Measurements from ENCODE around the gene IQCK.

Gene IQCK

DNA sequence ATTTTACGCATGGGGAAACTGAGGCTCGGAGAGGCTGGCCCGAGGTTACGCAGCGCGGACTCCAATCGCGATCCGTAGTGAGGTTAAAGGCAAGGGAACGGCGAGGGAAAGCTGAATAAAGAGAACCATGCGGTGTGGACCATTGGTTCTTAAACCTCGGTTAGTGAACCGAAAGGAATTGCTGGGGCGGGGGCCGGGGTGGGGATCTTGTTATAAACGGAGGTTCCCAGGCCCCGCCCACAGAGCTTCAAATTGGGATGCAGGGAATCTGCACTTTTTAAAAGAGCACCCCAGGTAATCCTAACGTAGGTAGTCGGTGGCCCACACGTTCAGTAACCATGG is 524 bp downstream of the IQCK start:
- DNase-seq (ENCODE audit: low read depth in 2 of 2), result no peak

DNA sequence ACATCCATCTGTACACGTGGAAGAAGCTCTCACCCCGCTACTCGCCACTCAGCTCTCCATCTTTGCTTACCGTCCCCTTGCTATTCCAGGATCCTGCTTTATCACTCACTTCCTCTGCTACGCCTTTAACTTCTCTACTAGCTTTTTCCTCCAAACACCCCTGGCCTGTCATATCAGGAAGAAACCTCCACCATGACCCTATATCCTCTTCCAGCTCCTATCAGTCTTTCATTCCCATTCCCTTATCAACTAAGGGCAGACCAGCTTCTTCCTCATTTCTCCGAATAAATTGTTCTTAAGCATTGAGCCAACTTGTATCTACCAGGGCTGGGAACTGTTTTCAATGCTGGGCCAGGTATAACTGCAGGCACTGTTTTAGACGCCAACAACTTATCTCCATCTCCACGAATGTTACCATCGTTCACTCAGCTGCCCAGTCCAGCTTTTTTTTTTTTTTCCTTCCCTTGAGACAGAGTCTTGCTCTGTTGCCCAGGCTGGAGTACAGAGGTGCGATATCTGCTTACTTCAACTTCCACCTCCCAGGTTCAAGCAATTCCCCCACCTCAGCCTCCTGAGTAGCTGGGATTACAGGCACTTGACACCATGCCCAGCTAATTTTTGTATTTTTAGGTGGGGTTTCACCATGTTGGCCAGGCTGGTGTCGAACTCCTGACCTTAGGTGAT is 4.3 kb downstream of the IQCK start:
- DNase-seq (ENCODE audit: low read depth in 2 of 2), result no peak

DNA sequence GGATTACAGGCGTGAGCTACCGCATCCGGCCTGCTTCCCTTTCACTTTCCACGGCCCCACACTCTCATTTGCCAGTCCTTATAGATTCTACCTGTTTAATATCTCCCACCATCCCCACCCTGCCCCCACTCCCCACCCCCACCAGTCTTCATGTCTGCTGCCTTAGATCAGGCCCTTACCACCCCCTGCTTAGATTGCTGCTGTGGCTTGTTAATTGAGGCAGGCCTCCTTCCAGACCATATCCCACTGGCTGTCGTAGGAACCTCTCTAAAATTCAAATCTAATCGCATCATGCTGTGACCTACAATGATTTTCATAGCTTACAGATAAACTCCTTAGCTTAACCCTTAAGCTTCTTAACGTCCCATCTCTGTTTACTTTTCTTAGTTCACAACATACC is 4.9 kb downstream of the IQCK start:
- no peak for DNase-seq (ENCODE audit: low read depth in 2 of 2)

DNA sequence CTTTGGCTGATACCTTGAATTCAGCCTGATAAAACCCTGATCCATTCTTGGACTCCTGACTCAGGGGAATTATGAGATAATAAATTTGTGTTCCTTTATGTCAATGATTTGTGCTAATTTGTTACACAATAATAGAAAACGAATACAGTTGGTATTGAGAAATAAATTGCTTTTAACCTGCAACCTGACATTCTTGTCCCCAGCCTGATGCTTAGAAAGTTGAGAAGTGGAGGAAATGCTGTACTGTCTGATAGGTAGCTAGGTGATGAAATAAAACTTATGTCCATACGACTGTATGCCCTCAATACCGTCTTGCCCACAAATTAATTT is 10.5 kb downstream of the IQCK start:
- no peak for DNase-seq (ENCODE audit: low read depth in 2 of 2)

DNA sequence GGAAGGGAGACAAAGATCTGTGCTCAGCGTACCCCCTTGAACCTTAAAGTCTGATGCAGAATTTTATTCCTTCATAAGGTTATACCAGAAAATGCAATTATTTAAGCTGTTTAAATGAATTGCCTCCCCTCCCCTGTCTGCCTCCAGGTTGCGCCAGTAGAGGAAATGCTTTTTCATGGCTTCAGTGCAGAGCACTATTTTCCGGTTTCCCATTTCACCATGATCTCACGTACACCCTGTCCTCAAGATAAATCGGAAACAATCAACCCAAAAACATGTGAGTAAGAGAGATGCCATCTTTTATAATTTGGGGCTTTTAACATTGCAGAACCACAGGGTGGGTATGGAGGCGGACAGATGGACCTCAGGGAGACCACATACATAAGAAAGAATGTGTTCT is 15.5 kb downstream of the IQCK start:
- no peak for DNase-seq (ENCODE audit: low read depth in 2 of 2)

DNA sequence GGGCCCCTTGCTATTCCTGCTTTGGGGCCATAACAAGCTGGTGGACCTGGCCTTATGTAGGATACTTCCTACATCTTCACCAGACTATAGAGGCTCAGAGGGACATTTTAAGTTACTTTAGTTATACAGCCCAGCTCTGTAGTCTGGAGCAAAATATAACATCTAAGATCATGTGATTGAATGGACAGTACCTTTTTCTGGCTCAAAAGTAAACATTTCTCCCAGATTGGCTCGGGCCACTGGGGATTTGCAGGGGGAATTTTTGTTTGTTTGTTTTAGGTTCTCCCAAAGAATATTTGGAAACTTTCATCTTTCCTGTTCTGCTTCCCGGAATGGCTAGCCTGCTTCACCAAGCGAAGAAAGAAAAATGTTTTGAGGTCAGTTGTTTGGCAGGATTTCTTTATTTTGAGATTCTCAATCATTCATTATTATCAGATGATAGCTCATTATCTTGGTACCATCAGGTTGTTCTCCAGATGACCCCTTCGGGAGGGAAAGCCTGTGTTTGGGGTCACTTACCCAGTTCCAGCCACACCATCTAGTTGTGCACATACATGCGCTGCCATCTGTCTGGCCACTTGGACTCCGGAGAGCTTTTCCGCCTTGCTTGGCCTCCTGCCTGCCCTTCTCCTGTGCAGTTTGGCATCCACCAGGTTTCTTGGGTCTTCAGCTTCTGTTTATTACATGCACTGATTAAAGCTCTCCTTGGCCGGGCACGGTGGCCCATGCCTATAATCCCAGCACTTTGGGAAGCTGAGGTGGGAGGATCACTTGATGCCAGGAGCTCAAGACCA is 17.2 kb downstream of the IQCK start:
- no peak for DNase-seq (ENCODE audit: low read depth in 2 of 2)

DNA sequence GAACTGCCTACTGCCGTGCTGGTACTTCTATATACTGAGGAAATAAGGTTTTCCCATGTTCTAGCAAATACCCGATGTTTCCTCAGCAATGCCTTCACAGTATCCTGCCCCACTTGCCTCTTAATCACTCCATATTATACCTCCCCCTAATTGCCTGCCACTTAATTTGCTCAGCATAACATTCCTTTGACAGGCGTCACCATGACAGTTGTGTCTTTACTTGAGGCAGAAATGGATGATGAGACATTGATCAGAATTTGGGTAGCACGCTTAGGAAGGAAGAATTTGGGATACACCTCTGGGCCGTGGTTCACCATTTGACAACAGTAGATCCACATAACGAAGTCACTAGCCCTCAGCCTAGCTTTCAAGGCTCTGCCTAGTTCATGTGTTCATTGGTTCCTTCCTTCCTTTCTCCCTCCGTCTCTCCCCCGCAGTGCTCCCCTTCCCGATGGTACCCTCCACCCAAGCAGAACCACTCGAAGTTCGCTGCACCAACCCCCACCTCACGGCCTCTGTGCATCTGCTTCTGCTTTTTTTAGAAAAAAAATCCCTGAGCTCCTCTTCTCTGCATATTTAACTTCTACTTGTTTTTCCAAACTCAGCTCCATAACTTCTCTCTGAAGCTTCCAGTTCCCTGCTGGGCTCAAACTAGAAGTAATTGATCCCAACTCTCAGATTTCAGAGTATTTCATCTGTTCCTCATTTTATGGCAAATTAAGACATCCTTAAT is 19.4 kb downstream of the IQCK start:
- DNase-seq (ENCODE audit: low read depth in 2 of 2), result no peak

DNA sequence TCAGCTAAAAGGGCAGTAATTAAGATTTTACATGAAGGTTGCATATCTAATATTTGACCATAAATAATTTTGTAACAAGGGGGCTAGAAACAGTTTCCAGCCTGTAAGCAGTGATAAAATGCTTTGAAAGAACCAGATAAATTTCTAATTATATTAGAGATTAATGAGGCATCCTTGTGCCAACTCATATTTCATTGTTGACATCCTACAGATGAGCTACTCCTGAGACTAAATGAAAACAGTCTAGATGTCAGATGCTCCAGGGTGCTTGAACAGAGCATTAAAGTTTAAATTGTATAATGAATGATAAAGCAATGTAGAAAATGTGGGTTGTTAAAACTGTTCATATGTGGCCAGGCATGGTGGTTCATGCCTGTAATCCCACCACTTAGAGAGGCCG is 23.3 kb downstream of the IQCK start:
- no peak for DNase-seq (ENCODE audit: low read depth in 2 of 2)

DNA sequence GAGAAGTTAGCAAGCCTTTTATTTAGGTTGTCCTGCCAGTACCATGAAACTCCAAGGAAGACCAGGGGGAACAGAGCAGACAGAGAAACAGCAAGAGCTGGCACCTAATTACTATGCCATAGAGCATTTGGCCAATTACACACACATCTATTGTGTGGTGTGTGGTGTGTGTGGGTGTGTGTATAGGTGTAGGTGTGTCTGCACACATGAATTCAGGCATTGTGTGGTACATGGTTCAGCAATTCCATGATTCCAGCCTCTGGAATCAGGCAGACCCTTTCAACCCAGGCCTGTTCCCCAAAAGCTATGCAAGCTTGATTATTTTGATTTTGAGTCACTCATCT is 25.7 kb downstream of the IQCK start:
- DNase-seq (ENCODE audit: low read depth in 2 of 2), result no peak

DNA sequence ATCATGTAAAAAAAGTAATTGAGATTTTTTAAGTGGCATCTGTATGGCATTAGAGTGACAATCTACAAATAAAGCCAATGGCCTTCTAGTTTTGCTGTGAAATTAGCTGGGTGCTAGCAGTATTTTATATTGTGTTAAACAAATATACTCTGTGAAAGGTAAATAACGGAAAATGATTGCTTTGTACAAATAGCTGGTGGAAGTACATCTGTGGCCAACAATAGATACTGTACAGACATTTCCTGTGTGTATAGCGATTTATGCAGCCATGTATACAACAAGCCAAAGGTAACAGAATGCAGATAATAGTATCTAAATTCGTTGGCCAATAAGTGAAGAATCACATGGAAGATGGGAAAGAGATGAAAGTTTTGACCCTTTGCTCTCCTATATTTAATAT is 26.6 kb downstream of the IQCK start:
- DNase-seq (ENCODE audit: low read depth in 2 of 2), result no peak

DNA sequence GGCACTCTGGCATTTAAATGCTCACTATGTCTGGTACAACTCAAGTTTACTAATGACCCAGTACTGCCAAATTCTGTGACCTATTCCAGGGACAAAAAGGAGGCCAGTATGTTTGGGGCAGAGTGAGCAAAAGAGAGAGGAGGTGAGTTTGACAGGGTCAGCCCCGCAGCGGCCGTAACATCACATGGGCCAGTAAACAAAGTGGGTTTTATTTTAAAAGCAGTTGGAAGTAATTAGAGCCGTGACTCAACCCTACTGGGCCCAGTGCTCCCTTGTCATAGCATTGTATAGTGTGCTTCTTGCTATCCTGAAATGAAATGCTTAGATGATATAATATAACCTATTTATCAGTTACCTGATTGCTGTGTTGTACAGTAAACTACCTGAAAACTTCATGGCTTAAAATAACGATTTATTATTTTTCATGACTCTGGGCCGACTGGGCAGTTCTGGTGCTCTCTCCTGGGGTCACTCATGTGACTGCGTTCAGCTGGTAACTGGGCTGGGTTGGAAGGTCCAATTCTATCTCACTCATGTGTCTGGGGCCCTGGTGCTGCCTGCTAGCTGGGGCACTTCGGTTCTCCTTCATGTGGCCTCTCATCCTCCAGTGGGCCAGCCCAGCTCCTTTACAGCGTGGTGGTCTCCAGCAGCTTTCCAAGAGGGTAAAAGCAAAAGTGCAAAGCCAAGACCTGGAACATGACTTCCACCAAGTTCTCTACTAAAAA is 27.4 kb downstream of the IQCK start:
- DNase-seq (ENCODE audit: low read depth in 2 of 2), result no peak

DNA sequence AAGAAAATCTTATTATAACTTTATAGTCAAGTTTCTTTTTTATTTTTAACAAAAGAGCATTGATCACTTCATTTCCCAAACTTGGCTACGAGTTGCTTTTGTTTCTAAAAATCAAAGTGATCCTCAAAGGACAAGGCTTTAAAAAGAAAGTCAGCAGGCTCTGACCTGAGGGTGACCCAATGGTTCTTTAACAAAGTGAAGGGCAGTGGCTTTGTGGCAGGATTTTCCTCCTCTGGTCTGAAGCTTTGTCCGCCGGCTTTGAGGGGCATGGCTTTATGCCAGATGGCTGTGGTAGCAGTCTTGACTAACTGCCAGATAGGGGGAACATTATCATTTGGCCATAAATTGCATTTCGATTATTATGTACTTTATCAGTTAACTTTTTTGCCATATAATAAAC is 28.5 kb downstream of the IQCK start:
- DNase-seq (ENCODE audit: low read depth in 2 of 2), result no peak

DNA sequence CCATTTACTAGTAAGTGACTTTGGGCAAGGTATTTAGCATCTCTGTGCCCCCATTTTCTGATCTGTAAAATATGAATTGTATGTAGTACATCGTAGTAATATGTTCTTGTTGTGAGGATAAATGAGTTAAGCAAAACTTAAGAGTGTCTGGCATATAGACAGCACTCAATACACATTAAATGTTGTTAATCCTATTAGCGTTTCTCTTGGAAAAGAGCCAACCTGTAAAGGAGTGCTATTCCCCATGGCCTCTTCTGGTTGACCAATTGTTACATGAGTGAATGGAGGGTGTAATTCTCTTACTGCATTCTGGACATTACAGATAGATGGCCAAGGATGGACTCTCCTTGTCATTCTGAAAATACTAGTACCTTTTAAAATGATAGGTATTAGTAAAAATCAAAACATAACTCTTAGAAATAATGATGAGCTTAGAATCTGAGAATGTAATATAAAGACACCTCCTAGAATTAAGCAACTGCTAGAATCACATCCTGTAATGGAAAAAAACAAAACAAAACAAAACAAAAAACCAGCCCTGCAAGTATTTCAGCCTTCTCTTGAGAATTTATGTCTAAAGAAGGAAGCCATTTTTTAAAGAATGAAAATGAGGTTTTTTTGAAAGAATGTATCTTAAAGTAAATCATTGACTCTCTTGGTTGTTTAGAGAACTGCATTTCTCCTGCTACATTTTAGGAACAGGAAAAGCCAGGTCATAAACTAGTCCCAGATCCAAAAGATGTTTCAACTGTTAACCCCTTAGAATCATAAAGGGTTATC is 30.5 kb downstream of the IQCK start:
- DNase-seq (ENCODE audit: low read depth in 2 of 2), result no peak

DNA sequence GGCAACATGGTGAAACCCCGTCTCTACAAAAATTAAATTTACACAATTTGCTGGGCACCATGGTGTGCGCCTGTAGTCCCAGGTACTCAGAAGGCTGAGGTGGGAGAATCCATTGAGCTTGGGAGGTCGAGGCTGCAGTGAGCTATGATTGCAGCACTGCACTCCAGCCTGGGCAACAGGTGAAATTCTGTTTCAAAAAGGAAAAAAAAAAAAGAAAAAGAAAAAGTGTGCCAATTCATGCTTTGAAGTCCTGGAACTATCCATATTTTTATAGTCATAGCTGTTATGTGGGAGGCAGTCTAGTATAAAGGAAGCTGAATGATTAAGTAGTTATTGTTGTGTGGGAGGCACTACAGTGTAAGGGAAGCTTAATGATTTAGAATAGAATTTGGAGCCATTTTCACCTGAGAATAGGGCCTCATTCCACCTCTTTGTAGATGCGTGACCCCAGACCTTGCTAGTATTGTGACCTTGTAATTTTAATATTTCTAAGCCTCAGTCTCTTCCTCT is 31.6 kb downstream of the IQCK start:
- DNase-seq (ENCODE audit: low read depth in 2 of 2), result no peak

DNA sequence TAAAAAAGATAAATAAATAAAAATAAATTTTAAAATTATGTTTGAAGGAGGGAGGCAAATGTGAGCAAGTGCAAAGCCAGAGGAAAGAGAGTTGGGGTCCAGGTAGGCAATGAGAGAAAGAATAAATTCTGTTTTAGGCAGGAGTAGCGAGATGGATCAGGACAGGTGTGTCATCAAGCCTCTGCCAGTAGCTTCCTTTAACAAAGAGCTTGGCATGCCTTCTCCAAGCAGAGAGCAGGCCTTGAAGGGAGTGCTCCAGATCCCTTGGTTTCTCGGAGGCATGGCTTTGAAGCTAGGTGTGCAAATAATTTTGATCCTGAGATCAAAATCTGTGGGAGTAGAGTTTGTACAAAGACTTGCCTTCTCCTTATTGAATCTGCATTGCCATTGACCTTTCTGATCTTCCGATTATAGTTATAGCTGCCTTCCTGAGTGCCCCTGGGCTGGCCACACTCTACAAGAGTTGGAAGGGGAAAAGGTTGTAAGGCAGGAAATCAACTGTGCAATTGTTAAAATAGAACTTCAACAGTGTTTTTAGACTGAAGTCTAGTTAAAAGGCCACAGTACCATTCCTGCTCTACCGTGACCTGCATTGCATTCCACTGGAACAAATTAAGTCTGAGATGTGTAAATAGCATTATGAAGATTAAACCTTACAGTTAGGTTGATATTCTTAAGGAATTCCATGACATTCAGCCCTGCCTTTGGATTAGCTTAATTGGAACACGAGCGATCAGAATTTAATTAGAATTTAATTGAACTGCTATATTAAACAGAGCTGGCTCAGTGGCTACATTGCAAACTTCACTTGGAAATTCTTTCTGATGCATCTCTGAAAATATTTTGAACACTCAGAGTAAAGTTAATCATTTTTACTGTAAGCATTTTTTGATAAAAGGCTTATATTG is 33.7 kb downstream of the IQCK start:
- DNase-seq (ENCODE audit: low read depth in 2 of 2), result no peak

DNA sequence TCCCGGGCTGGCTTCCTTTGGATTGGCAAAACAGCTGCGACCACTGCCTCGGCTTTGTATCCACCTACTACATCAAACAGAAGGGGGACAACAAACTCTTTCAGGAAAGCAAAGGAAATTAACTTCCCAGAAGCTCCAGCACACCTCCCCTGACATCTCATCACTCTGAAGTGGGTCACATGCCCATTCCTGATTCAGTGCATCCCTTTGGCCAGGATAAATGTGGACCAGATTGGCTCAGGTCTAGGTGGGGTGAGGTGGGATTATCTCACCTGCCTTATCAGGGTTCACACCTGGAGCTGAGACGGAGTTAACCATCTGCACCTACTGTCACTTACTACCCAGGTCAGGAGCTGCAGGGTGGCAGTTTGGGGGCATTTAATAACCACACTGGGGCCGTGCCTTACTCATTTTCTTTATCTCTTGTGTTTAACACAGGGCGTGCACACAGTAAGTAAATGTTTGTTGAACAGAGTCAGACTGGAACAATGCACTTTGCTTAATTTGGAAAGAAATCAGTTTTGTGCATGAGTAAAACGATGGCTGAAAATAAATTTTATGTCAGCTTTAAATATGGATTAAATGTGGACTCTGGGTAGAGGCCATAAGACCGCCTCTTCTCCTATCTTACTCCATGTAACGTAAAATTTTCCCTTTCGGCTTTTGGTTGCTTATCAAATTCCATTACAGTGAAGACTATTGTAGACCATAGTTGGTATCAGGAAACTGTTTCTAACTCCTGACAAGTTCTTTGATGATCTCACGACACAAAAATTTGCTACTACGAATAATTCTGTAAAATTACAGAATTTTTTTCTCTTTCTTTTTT is 36.0 kb downstream of the IQCK start:
- DNase-seq (ENCODE audit: low read depth in 2 of 2), result no peak

DNA sequence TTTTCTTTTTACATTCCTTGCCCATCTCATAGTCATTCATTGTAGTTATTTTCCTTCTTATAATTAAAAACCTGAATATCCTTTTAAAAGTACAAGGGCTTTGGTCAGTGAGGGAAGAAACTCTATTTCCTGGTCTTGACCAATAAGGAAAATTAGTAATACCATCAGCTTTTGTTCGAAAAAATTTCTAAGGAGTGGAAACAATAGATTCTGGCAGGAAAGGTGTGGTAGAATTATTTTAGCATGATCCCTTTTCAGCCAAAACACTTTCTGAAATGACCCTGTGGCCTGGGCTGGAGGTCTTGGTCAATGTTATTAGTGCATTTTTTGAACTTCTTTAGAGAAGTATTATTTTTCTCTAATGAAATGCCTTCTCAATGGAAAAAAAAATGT is 36.6 kb downstream of the IQCK start:
- no peak for DNase-seq (ENCODE audit: low read depth in 2 of 2)

DNA sequence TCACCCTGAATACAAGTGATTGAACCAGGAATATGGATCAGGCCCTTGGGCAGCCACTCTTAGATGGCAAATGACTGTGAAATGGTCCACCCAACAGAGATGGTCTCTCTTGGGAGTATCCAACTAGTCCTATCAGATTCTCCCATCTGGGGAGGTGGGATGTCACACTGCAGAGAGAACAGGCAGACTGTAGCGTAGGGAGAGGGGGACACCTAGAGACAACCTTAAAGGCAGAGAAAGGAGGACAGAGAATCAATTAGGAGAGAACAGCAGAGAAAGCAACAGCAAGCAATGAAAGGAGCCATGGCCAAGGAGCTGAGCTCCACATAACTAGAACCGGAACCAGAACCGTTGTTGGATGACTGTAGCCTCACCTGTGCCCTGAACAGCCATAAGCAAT is 37.2 kb downstream of the IQCK start:
- DNase-seq (ENCODE audit: low read depth in 2 of 2), result no peak

DNA sequence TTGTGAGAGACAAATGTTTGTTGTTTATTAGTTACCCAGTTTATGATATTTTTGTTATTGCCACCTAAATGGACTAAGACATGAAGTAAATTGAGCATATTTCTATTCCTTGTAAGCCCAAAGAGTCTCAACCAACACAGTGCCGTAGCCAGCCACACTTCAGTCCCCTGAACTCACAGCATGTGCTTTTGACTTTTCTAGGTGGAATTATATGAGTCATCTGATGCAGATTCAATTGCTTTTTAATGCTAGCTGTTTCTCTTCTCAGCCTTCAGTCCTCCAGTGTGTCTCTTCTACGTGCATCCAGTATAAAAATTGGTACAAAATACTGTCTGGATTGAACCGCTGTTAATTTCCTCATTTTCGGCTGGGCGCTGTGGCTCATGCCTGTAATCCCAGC is 39.0 kb downstream of the IQCK start:
- no peak for DNase-seq (ENCODE audit: low read depth in 2 of 2)

Data from stimulated activated CD4-positive, alpha-beta T cell treated with anti-CD3 and anti-CD28 coated beads, Interleukin-4, amount 100 ng/mL, for 48 hours (primary cell).